NB4 (cell line): Measurements from ENCODE around the gene CLIC1.

Experiments
- MAX ChIP-seq: IDR thresholded peaks from 2 replicates; pipeline ENCODE4 v1.6.1; 2011; ENCODE audit warnings: low read depth, low read length
- MYC ChIP-seq: IDR thresholded peaks from 2 replicates; pipeline ENCODE4 v1.6.1; 2011; ENCODE audit warnings: low read depth, low read length
- POLR2A ChIP-seq: IDR thresholded peaks from 2 replicates; pipeline ENCODE4 v1.6.1; 2011; ENCODE audit warnings: mild to moderate bottlenecking; ENCODE audit not compliant: insufficient read length; ENCODE audit errors: extremely low read depth
- TF ChIP-seq, protein P1 (sequence below): IDR thresholded peaks from one replicate; pipeline ENCODE4 v1.5.1; 2012; ENCODE audit warnings: low read depth, low read length

- TF ChIP-seq, protein P1, sequence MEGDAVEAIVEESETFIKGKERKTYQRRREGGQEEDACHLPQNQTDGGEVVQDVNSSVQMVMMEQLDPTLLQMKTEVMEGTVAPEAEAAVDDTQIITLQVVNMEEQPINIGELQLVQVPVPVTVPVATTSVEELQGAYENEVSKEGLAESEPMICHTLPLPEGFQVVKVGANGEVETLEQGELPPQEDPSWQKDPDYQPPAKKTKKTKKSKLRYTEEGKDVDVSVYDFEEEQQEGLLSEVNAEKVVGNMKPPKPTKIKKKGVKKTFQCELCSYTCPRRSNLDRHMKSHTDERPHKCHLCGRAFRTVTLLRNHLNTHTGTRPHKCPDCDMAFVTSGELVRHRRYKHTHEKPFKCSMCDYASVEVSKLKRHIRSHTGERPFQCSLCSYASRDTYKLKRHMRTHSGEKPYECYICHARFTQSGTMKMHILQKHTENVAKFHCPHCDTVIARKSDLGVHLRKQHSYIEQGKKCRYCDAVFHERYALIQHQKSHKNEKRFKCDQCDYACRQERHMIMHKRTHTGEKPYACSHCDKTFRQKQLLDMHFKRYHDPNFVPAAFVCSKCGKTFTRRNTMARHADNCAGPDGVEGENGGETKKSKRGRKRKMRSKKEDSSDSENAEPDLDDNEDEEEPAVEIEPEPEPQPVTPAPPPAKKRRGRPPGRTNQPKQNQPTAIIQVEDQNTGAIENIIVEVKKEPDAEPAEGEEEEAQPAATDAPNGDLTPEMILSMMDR = no peak
- TF ChIP-seq MYC (no peak), POLR2A (no peak), MAX (no peak)
Observed at GRCh38 chr6:31734247-31734820, 2.0 kb downstream of the CLIC1 start.
